IMR-90 (cell line): Measurements from ENCODE around the gene IQSEC1.

Experiments used
- RFX5 ChIP-seq: IDR thresholded peaks from 2 replicates; pipeline ENCODE4 v1.8.0; 2012; ENCODE audit warnings: low read depth, mild to moderate bottlenecking, low read length, moderate library complexity
- TF ChIP-seq, protein P1 (sequence below): conservative IDR thresholded peaks from 2 replicates; pipeline ENCODE4 v1.5.1; 2012; ENCODE audit warnings: mild to moderate bottlenecking, low read depth, low read length, improper control_type of control experiment

DNA sequence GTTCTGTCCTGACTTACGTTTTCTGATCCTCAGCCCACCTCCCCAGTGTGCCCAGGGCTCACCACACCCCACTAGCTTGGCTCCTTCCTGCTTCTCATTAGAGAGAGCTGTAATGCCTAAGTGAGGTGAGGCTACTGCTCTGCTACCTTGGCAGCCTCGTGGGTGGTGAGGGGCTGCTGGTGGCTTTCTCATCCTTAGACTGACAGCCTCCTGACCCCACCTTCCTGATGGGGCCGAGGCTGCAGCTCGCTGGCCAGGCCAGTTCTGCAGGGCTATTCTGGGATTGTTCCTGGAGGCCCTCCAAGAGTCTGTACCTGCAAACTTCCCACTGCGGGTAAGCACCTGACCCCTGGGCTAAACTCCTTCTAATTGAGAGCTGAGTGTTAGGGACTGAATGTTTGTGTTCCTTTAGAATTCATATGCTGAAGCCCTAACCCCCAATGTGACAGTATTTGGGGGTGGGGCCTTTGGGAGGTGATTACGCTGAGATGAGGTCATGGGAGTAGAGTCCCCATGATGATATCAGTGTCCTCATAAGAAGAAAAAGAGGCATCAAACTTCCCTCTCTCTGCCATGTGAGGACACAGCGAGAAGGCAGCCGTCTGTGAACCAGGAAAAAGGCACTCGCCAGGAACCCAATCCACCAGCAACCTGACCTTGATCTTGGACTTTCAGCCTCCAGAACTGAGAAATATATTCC, 38.1 kb upstream of the IQSEC1 start:
- no peak for TF ChIP-seq RFX5
- TF ChIP-seq, protein P1, sequence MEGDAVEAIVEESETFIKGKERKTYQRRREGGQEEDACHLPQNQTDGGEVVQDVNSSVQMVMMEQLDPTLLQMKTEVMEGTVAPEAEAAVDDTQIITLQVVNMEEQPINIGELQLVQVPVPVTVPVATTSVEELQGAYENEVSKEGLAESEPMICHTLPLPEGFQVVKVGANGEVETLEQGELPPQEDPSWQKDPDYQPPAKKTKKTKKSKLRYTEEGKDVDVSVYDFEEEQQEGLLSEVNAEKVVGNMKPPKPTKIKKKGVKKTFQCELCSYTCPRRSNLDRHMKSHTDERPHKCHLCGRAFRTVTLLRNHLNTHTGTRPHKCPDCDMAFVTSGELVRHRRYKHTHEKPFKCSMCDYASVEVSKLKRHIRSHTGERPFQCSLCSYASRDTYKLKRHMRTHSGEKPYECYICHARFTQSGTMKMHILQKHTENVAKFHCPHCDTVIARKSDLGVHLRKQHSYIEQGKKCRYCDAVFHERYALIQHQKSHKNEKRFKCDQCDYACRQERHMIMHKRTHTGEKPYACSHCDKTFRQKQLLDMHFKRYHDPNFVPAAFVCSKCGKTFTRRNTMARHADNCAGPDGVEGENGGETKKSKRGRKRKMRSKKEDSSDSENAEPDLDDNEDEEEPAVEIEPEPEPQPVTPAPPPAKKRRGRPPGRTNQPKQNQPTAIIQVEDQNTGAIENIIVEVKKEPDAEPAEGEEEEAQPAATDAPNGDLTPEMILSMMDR, result no peak
